22Rv1 (cell line): ENCODE data around the gene RPL28.
A peak's percentile ranks its signal among the peaks of the same experiment; 100 is the strongest.
"Not testable (repeated sequence)": the region's sequence is repeated elsewhere in the genome, so short reads cannot be mapped to it uniquely, and the experiment has no call there.

Experiments
- H3K27ac ChIP-seq: fragments of 450-650 bp; 2 replicates; pipeline ENCODE4 v1.5.1; 2017
- ZFX ChIP-seq: fragments of 450-650 bp; IDR thresholded peaks from 2 replicates; pipeline ENCODE4 v1.6.1; 2017; ENCODE audit warnings: antibody characterized with exemption, borderline replicate concordance
- TF ChIP-seq, protein P1 (sequence below): fragments of 450-650 bp; IDR thresholded peaks from 2 replicates; pipeline ENCODE4 v1.5.1; 2017; ENCODE audit warnings: mild to moderate bottlenecking

Gene RPL28

DNA sequence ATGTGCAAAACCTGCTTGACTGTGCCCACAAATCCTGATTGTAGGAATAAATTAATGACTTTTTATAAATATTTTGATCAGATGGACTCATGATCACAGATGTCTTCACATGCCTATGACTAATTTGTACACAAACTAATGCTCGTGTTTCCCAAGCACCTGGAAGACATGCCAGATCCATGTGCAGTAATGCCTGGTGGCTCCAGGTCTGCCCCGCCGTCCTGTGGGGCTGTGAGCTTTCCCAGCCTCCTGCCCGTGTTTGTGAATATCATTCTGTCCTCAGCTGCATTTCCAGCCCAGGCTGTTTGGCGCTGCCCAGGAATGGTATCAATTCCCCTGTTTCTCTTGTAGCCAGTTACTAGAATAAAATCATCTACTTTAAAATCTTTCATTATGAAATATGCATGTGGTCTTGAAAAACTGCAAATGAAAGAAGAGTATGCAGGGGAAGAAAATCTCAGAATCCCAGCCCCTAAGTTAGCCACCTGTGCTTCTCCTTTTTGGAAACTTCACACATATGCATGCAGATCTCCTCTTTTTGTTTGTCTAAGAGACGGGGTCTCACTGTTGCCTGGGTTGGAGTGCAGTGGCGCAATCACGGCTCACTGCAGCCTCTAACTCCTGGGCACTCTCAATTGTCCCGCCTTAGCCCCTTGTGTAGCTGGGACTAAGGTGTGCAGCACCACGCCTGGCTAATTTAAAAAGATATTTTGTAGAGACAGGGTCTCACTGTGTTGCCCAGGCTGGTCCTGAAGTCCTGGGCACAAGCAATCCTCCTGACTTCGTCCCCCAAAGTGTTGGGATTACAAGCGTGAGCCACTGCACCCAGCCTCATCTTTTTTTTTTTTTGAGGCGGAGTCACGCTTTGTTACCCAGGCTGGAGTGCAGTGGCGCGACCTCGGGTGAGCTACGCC is 6.2 kb downstream of the RPL28 start:
- TF ChIP-seq ZFX: no peak
- TF ChIP-seq, protein P1, sequence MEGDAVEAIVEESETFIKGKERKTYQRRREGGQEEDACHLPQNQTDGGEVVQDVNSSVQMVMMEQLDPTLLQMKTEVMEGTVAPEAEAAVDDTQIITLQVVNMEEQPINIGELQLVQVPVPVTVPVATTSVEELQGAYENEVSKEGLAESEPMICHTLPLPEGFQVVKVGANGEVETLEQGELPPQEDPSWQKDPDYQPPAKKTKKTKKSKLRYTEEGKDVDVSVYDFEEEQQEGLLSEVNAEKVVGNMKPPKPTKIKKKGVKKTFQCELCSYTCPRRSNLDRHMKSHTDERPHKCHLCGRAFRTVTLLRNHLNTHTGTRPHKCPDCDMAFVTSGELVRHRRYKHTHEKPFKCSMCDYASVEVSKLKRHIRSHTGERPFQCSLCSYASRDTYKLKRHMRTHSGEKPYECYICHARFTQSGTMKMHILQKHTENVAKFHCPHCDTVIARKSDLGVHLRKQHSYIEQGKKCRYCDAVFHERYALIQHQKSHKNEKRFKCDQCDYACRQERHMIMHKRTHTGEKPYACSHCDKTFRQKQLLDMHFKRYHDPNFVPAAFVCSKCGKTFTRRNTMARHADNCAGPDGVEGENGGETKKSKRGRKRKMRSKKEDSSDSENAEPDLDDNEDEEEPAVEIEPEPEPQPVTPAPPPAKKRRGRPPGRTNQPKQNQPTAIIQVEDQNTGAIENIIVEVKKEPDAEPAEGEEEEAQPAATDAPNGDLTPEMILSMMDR: no peak
- H3K27ac ChIP-seq: peak overlapping the region; percentile 98

DNA sequence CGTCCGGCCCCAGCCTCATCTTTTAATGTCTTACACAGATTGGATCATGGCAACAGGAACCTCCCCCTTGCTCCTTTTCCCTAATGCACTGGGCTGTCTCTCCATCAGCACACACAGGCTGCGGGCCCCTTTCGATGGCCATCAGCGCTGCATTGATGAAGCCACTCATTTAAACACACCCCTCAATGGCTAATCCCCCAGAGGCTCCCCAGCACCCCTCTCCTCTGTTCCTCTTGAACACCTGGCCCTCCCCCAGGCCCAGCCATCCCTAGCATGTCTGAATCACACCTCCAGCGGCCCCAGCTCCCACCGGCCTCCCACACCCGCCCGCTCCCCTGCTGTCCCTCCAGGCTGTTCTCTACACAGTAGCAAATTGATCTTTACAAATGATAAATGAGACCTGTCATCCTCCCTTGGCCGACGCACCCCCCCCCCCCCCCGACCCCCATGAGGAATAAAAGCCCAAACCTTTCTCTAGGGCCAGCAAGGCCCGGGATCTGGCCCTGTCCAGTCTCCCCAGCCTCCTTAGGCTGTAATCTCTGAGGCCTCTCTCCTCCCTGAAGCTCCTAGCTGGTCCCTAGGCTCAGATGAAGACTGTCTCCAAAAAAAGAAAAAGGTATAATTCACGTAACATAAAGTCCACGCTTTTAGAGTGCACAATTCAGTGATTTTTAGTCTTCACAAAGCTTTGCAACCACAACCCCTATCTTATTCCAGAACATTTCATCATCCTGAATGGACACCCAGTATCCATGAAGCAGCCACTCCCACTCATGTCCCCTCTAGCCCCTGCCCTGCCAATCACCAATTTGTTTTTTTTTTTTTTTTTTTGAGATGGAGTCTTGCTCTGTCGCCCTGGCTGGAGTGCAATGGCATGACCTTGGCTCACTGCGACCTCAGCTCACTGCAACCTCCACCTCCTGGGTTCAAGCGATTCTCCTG is 7.4 kb downstream of the RPL28 start:
- no peak for TF ChIP-seq ZFX
- TF ChIP-seq, protein P1: no peak
- peak overlapping the region; percentile 32; the same call in 1 of the 2 replicates for H3K27ac ChIP-seq

DNA sequence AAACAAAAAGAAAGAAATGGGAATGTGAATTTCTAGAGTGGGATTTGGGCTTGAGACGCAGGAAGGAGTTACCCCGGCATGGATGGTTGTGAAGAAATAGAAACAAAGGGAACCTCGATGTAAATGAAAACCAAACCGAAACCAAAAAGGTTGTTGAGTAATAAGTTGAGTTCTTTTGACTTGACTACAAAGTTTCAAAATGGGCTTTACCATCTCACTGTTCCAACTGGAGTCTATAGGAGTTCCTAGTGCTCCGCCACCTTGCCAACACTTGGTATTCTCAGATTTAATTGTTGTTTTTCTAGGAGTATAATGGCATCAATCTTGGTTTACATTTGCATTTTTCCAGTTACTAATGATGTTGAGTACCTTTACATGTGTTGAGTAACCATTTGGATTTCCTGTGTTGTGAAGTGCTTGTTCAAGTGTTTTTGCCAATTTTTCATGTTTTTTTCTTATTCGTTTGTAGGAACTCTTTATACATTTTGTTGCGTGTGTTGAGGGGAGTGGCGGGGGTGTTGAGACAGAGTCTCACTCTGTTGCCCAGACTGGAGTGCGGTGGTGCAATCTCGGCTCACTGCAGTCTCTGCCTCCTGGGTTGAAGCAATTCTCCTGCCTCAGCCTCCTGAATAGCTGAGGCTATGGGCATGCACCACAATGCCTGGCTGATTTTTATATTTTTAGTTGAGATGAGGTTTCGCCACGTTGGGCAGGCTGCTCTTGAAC is 12.6 kb downstream of the RPL28 start:
- no peak for TF ChIP-seq ZFX
- TF ChIP-seq, protein P1: no peak
- H3K27ac ChIP-seq: no peak overlapping the region

DNA sequence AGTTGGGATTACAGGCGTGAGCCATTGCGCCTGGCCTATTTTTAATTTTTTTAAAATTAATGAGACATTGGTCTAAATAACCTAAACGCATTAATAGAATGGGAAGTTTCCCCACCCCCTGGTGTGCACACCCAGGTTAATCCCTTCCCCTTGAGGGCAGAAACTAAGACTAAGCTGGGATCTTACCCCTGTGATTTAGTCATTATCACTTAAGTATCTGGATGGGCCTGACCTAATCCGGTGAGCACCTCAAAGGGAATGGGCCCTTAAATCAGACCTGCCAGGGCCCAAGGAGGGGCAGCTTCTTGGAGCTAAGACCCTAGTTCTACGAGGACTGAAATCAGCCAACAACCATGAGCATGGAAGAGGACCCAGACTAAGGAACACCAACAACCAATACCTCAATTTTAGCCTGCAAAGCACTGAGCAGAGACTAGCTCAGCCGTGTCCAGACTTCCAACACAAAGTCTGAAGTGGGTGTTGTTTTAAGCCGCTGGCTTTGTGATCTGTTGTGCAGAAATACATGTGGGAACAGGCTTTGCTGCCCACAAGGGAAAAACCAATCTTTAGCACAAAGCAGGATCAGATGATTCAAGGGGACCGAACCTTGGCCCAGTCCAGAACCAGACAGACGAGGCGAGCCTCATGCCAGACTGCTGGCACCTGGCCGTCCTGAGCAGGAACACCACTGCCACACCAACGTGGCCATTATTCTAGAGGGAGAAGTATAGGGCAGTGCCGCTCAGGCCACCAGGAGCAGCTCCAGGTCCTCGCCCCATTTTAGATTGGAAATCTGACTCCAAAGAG is 14.8 kb downstream of the RPL28 start:
- TF ChIP-seq ZFX: no peak
- TF ChIP-seq, protein P1: no peak
- peak overlapping the region; percentile 49 for H3K27ac ChIP-seq

DNA sequence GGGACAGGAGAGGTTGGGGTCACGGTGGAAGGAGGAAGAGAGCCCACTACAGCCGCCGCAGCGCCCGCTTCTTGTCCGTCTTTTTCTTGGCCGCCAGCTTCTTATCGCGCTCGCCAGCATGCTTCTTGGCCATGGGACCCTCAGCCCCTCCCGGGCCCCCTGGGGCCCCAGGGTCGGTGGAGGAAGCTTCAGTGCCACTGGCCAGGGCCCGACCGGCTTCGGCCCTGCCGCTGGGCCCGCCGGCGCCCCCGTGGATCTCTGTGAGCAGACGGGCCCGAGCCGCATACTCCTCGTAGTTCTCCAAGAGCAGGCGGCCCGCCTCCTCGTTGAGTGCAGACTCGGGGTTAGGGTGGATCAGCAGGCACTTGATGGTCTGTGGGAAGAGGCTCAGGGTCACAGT is 15.7 kb downstream of the RPL28 start:
- H3K27ac ChIP-seq: not testable (repeated sequence)

DNA sequence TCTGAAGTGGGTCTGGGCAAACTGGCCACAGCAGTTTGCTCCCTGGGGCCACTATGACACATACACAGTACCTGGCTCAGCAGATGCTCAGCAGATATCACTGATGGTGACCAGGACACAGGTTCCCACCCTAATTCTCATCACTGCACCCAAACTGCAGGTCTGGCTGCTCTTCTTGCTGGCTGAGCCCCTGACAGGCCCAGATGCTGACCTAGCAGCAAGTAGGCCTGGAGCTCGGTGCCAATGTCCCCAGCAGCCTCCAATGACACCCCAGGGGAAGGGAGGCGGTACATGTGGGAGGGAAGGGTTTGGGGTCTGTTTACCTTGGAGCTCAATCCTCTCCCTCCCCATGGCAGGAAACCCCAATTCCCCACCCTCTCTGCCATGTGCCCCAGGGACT is 16.8 kb downstream of the RPL28 start:
- H3K27ac ChIP-seq: peak overlapping the region; percentile 6; the same call in 1 of the 2 replicates
- TF ChIP-seq ZFX: no peak
- TF ChIP-seq, protein P1: no peak
